Measurements from ENCODE around the gene PFDN6.

The PFDN6 gene

DNA sequence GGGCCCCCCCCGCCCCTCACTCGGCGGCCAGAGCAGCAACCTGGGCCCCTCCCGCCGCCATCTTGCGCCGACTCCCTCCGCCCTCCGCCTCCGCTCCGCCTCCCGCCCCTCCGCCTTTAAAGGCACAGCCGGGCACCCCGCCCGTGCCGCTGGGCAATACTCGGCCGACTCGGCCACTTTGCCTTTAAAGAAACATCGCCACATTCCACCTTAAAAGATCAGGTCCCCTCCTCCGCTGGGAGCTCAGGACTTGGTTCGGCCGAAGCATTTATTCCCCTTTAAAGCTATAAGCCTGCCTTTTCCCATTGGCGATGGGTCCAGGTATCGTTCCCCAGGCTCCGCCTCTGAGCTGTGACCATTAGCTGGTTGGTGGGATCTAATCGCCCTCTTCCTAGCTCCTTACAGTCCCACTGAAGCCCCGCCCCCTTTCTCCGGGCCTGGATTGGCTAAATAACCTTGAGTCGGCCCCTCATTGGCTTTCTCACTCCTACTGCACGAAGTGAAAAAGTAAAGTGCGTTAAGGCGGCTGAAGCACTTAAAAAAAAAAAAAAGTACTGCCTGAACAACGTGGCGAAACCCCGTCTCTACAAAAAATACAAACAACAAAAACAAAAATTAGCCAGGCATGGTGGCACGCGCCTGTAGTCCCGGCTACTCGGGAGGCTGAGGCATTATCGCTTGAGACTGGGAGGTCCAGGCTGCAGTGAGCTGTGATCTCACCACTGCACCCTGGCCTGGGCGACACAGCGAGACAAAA is 28.4 kb downstream of the PFDN6 start, which contains the start of gene ZBTB22:
Gene ZBTB22, minus strand, starts transcription at position 76 of the 757 bp plus-strand sequence. CDS start 828 bp downstream, outside the sequence.
- DNase-seq: peak; percentile 96

- no peak for DNase-seq
Observed at GRCh38 chr6:33318426-33319073, 29.1 kb downstream of the PFDN6 start.

GRCh38 chr6:33319939-33320314 is 30.5 kb downstream of the PFDN6 start:
- DNase-seq: no peak

DNA sequence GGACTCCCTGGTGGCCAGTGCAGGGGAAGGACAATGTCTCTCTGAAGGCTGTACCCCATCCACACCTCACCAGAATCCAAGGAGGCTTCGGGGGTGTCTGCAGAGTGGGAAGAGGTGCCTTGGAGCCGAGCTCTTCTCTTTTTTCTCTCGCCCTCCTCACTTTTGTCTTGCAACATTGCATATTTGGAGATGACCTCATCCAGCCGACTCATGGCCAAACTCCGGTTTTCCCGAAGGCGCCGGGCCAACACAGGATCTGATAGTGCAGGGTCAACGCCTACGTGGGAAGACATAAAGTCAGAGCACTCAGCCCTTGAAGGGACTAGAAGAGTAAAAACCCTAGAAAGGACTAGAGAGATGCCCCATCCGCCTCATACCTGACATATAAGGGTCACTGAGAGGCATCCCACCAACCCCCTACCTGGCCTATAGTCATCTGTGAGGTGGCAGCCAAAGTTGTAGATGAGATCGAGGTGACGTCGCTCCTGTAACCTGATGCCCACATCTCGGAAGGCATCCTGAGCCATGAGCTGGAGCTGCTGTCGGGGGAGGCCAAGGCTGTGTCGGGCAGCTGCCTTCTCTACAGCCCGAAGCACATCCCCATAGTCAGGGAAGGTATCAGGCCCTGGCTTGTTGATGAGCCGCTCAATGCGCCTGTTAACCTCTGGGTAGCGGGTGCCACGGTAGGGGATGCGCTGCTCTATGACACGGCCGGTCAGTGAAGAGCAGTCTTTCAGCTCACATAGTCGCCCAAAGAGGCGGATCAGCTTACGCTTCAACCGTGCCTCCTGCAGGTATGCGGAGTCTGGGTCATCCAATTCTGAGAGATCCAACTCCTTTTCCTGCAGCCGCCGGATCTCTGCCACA is 31.1 kb downstream of the PFDN6 start:
- DNase-seq: no peak

DNA sequence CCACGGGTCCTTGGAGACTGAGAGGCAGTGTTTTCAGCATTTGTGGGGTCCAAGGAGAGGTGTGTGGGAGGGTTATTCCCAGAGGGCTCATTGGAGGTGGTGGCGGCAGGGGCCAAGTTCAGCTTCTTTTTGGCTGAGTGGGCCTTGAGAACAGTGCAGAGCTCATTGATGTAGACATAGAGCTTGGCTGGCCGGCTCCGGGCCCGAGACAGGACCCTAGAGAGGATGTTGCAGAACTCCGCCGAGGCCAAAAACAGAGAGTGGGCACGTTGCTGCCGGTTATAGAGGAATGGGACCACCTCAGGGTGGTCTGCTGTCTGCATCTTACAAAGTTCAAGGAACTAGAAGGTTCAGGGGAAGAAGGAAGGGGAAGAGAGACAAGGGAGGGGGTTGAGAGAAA is 31.8 kb downstream of the PFDN6 start:
- DNase-seq: no peak

DNA sequence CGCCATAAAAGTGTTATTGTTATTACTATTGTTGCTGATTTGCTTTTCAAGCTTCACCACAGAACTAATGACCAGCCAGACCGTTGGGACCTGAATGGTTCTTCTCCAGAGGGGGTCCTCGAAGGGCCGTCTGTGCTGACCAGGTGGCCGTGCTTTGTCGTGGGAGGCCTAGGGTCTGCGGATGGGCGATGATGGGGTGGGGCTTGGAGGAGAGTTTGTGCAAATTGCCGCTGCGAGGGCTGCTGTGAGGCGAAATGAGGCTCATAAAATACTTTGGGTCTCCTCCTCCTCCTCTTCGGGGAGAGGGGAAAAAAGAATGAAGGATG is 34.2 kb downstream of the PFDN6 start:
- DNase-seq: no peak

- DNase-seq: no peak
Observed at GRCh38 chr6:33324125-33324524, 34.7 kb downstream of the PFDN6 start.

DNA sequence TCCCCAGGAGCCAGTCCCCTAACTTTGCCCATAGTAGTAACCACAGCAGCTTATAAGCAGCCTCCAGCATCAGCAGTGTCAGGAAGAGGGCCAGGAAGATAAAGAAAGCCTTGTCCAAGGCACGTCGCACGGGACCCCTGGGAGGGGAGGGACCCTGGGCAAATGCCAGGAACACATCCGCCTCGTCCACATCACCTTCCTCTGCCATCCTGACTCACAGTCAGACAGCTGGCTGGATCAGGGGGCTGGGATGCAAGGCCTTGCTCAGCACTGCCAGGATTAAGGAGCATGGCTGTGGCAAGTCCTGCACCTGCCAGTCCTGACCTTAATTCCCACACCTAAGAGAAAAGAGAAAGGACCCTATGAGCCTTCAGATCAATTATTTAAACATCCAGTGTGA is 39.7 kb downstream of the PFDN6 start:
- no peak for DNase-seq

DNA sequence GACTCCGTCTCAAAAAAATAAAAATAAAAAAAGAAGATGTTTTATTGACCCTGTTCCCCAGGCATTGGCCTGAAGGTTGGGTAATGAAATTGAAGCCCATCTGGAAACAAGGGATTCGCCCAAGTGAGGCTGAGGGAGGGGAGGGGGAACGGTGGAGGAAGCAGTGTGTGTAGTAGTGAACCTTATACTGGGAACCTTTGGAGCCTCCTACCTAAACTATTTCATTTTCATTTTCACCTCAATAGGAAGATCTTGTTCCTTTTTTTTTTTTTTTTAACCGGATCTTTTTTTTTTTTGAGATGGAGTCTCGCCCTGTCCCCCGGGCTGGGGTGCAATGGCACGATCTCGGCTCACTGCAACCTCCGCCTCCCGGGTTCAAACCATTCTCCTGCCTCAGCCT is 41.3 kb downstream of the PFDN6 start:
- DNase-seq: no peak

DNA sequence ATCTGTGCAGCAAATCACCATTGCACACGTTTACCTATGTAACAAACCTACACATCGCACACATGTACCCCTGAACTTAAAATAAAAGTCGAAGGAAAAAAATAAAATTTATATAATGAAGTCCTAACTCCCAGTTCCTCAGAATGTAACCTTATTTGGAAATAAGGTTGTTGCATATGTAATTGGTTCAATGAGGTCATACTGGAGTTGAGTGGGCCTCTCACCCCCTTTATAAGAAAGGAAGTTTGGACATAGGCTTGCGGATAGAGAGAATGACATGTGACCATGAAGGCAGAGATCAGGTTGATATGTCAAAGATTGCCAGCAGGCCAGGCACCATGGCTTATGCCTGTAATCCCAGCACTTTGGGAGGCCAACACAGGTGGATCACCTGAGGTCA is 44.3 kb downstream of the PFDN6 start:
- DNase-seq: no peak

GRCh38 chr6:33335916-33336315 is 46.5 kb downstream of the PFDN6 start:
- DNase-seq: no peak

DNA sequence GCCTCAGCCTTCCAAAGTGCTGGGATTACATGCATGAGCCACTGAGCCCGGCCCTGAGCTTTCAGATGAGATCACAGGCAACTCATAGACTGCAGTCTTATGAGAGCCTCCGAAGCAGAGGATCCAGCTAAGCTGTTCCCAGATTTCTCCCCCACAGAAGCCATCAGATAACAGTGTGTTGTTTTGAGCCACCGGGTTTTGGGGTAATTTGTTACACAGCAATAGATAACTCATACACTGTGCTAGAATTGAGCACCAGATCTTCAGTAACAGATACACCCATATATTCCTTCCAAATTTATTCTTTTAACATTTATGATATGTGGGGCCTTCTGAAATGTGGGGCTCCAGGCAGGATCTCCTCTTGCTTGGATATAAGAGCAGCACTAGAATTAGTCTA is 47.1 kb downstream of the PFDN6 start:
- no peak for DNase-seq

- DNase-seq: no peak
Observed at GRCh38 chr6:33339193-33339592, 49.8 kb downstream of the PFDN6 start.
